Measurements from ENCODE around the gene ITFG1.
"Not testable (repeated sequence)": the region's sequence is repeated elsewhere in the genome, so short reads cannot be mapped to it uniquely, and the experiment has no call there.

The ITFG1 gene

GRCh38 chr16:47198180-47198575, 262.7 kb downstream of the ITFG1 start:
- DNase-seq (ENCODE audit: extremely low read depth, low read depth), result no peak
- no peak overlapping the region for H3K4me3 ChIP-seq (replicated peaks; ENCODE audit: low read depth, low read length)
- no peak for TF ChIP-seq CTCF (IDR thresholded peaks at IDR 0.05; ENCODE audit: low read depth, low read length, missing control alignments)

- H3K4me3 ChIP-seq (replicated peaks; ENCODE audit: low read depth, low read length), result no peak overlapping the region
- TF ChIP-seq CTCF (IDR thresholded peaks at IDR 0.05; ENCODE audit: low read depth, low read length, missing control alignments), result no peak
These were observed 263.2 kb downstream of the ITFG1 start for GRCh38 chr16:47197536-47198179.

GRCh38 chr16:47196457-47196856, 264.4 kb downstream of the ITFG1 start:
- no peak overlapping the region for H3K4me3 ChIP-seq (replicated peaks; ENCODE audit: low read depth, low read length)
- no peak for TF ChIP-seq CTCF (IDR thresholded peaks at IDR 0.05; ENCODE audit: low read depth, low read length, missing control alignments)
- DNase-seq (ENCODE audit: extremely low read depth, low read depth), result no peak

More at GRCh38 chr16:47197536-47198179, 263.2 kb downstream of the ITFG1 start:
- DNase-seq (ENCODE audit: extremely low read depth, low read depth), result no peak

- no peak for TF ChIP-seq CTCF (IDR thresholded peaks at IDR 0.05; ENCODE audit: low read depth, low read length, missing control alignments)
- no peak for DNase-seq (ENCODE audit: extremely low read depth, low read depth)
- no peak overlapping the region for H3K4me3 ChIP-seq (replicated peaks; ENCODE audit: low read depth, low read length)
These were observed 278.5 kb downstream of the ITFG1 start for GRCh38 chr16:47182318-47182717.

GRCh38 chr16:47181066-47181465, 279.8 kb downstream of the ITFG1 start:
- DNase-seq (ENCODE audit: extremely low read depth, low read depth); H3K4me3 ChIP-seq (replicated peaks; ENCODE audit: low read depth, low read length): not testable (repeated sequence)

- no peak overlapping the region for H3K4me3 ChIP-seq (replicated peaks; ENCODE audit: low read depth, low read length)
- TF ChIP-seq CTCF (IDR thresholded peaks at IDR 0.05; ENCODE audit: low read depth, low read length, missing control alignments), result no peak
- no peak for DNase-seq (ENCODE audit: extremely low read depth, low read depth)
These were observed 280.8 kb downstream of the ITFG1 start for GRCh38 chr16:47180073-47180472.

- DNase-seq (ENCODE audit: extremely low read depth, low read depth), result no peak
- no peak overlapping the region for H3K4me3 ChIP-seq (replicated peaks; ENCODE audit: low read depth, low read length)
- TF ChIP-seq CTCF (IDR thresholded peaks at IDR 0.05; ENCODE audit: low read depth, low read length, missing control alignments), result no peak
These were observed 285.7 kb downstream of the ITFG1 start for GRCh38 chr16:47175152-47175551.

All from HFF-Myc (cell line).